Glutamatergic neuron (in vitro differentiated cells): ENCODE measurements around the gene LTBP2. TPM values are rescaled to one million over a fixed set of nuclear protein-coding genes. Genes with fewer than 3 reads are reported as not detected.

Source experiments
- DNase-seq: peaks from one replicate; pipeline ENCODE4 v3.0.0; 2022
- H3K27ac Mint-ChIP-seq: one replicate; pipeline ENCODE4 v1.8.0; 2020; ENCODE audit warnings: mild to moderate bottlenecking, mixed read lengths, inconsistent platforms; ENCODE audit not compliant: unreplicated experiment
- H3K27me3 Mint-ChIP-seq: one replicate; pipeline ENCODE4 v1.8.0; 2020; ENCODE audit warnings: mild to moderate bottlenecking, moderate library complexity, mixed read lengths, inconsistent platforms; ENCODE audit not compliant: unreplicated experiment
- H3K36me3 Mint-ChIP-seq: one replicate; pipeline ENCODE4 v1.8.0; 2020; ENCODE audit warnings: mild to moderate bottlenecking, mixed read lengths, inconsistent platforms; ENCODE audit not compliant: unreplicated experiment
- H3K4me1 Mint-ChIP-seq: one replicate; pipeline ENCODE4 v1.8.0; 2020; ENCODE audit warnings: mild to moderate bottlenecking, low read depth, mixed read lengths, inconsistent platforms; ENCODE audit not compliant: unreplicated experiment
- H3K4me3 Mint-ChIP-seq: one replicate; pipeline ENCODE4 v1.8.0; 2020; ENCODE audit warnings: mild to moderate bottlenecking, mixed read lengths, inconsistent platforms; ENCODE audit not compliant: unreplicated experiment
- H3K9me3 Mint-ChIP-seq: one replicate; pipeline ENCODE4 v1.8.0; 2020; ENCODE audit warnings: mild to moderate bottlenecking, moderate library complexity, mixed read lengths, inconsistent platforms; ENCODE audit not compliant: unreplicated experiment
- total RNA-seq: library from RNA; stranded (reverse); fragmentation: NEBNext Ultra II Directional; extraction: Animal tissue kit (Norgen Biotek cat#: 25700); gene quantifications from one replicate; pipeline ENCODE4 v1.2.1, GENCODE V29; 2021; ENCODE audit not compliant: unreplicated experiment
- TF ChIP-seq, protein P1 (sequence below): fragments of 200-600 bp; sonication (generic); IDR thresholded peaks from one replicate; pipeline ENCODE4 v1.5.0; 2021; ENCODE audit not compliant: partially characterized antibody, unreplicated experiment

LTBP2 gene
- total RNA-seq, 1 donor from 2014 or later, result 1.2 TPM

DNA sequence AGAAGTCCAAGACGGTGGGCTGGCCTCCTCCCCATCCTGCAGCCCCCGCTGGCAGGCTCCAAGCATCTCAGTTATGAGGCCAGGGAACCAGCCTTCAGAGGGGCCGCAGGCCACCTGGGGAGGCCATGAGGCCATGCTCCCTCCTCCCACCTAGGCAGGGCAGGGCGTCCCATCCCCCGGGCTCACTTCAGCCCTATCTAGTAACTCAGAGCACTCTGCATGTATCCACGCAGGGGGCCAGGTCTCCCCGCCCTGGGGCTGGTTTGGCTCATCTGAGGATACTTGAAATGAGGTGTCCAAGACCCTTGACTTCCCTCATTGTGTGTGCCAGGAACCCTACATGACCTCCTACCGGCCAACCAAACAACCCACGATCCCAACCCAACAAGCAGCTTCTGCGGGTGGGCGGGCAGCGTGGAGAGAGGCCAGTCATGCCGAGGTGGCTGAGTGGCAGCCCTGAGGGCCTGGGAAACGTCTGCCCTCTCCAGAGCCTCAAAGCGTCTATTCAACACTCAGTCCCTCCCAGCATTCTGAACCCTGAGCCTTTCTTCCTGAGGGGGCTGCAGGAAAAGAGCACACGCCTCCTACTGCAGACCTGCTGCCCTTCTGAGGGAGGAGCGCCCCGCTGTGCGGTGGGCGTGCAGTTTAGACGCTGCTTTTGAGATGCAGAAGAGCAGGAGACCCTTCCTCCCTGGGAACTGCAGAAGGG is 101.7 kb downstream of the LTBP2 start:
- peaks cover 7% of the 10 kb centered on the region for H3K9me3 Mint-ChIP-seq
- H3K27me3 Mint-ChIP-seq, result peaks cover 10% of the 10 kb centered on the region
- no peak overlapping the region for H3K27ac Mint-ChIP-seq
- TF ChIP-seq, protein P1, sequence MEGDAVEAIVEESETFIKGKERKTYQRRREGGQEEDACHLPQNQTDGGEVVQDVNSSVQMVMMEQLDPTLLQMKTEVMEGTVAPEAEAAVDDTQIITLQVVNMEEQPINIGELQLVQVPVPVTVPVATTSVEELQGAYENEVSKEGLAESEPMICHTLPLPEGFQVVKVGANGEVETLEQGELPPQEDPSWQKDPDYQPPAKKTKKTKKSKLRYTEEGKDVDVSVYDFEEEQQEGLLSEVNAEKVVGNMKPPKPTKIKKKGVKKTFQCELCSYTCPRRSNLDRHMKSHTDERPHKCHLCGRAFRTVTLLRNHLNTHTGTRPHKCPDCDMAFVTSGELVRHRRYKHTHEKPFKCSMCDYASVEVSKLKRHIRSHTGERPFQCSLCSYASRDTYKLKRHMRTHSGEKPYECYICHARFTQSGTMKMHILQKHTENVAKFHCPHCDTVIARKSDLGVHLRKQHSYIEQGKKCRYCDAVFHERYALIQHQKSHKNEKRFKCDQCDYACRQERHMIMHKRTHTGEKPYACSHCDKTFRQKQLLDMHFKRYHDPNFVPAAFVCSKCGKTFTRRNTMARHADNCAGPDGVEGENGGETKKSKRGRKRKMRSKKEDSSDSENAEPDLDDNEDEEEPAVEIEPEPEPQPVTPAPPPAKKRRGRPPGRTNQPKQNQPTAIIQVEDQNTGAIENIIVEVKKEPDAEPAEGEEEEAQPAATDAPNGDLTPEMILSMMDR, result no peak
- no peak overlapping the region for H3K4me3 Mint-ChIP-seq
- H3K36me3 Mint-ChIP-seq, result no peaks in the 10 kb centered on the region
- peak; percentile 15 for DNase-seq
- H3K4me1 Mint-ChIP-seq, result peaks cover 18% of the 10 kb centered on the region

DNA sequence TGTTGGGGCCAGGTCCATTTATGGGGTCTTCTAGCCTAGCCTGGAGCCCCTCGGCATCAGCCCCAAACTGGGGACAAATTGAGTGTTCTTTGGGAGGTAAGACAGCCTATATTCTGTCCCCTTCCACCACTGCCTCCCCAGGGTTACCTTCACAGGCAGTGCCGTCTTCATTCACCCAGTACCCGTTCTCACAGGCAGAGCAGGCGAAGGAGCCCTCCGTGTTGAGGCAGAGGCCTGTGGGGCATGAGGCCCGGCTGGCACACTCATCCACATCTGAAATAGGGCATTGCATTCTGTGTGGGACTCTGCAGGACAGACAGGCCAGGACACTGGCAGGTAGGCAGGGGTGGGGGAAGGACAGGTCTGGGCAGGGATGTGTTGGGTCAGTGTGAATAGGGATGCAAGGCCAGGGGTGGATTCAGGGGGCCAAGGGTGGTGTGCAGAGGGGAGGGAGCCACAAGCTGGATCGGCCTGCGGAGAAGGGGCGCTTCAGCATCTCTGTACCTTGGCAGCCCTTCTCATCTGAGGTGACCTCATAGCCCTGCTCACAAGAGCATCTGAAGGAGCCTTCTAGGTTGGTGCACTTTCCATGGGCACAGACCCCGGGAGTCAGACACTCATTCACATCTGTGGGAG is 102.3 kb downstream of the LTBP2 start:
- Mint-ChIP-seq H3K36me3 (no peaks in the 10 kb centered on the region), H3K9me3 (peaks cover 7% of the 10 kb centered on the region), H3K27me3 (peaks cover 10% of the 10 kb centered on the region), H3K4me3 (no peak overlapping the region), H3K4me1 (peaks cover 17% of the 10 kb centered on the region), H3K27ac (no peak overlapping the region)
- peak; percentile 9 for DNase-seq
- TF ChIP-seq, protein P1, result no peak

DNA sequence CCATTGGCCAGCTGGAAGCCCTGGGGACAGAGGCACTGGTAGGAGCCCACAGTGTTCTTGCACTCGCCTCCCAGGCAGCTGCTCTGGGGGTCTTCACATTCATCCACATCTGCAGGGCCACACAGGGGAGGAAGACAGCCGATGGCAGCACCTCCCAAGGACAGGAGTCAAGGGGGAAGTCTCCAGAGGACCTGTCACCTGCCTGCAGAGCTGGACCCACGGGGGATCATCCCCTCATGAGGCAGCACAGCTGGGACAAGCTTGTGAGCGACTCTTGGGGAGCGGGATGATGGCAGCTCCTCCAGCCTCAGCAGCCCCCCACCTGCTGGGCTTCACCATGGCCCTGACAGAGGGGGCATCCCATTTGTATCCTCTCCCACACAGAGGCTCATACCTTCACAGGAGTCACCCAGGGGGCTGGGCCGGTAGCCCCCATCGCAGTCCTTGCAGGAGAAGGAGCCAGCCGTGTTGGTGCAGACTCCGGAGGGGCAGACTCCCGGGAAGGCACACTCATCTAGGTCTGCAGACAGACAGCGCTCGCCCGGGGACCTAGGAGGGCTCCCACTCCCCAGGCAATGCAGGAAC is 103.1 kb downstream of the LTBP2 start:
- H3K4me3 Mint-ChIP-seq, result no peak overlapping the region
- DNase-seq, result no peak
- no peaks in the 10 kb centered on the region for H3K36me3 Mint-ChIP-seq
- H3K9me3 Mint-ChIP-seq, result peaks cover 7% of the 10 kb centered on the region
- H3K27ac Mint-ChIP-seq, result no peak overlapping the region
- peaks cover 13% of the 10 kb centered on the region for H3K4me1 Mint-ChIP-seq
- TF ChIP-seq, protein P1, result no peak
- H3K27me3 Mint-ChIP-seq, result peaks cover 10% of the 10 kb centered on the region

DNA sequence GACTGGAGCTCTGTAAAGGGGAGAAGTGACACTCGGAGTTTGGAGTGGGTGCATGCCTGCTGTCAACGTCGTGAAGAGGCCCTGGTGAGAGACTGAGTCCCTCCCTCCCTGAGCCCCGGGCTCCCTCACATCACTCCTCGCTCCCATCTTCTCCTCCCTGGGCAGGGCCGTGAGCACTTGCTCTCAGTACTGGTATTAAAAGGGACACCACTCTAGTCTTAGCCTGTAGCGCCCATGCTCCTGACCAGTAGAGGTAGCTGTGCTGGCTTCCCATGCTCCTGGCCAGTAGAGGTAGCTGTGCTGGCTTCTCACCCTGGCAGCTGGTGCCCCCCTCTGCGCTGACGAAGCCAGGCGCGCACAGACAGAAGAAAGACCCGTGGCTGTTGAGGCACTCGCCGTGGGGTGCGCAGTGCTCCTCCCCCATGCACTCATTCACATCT is 103.7 kb downstream of the LTBP2 start:
- H3K9me3 Mint-ChIP-seq, result peaks cover 7% of the 10 kb centered on the region
- H3K4me3 Mint-ChIP-seq, result no peak overlapping the region
- TF ChIP-seq, protein P1, result peak; percentile 20
- H3K27me3 Mint-ChIP-seq, result peaks cover 10% of the 10 kb centered on the region
- DNase-seq, result no peak
- peaks cover 13% of the 10 kb centered on the region for H3K4me1 Mint-ChIP-seq
- no peaks in the 10 kb centered on the region for H3K36me3 Mint-ChIP-seq
- H3K27ac Mint-ChIP-seq, result no peak overlapping the region

DNA sequence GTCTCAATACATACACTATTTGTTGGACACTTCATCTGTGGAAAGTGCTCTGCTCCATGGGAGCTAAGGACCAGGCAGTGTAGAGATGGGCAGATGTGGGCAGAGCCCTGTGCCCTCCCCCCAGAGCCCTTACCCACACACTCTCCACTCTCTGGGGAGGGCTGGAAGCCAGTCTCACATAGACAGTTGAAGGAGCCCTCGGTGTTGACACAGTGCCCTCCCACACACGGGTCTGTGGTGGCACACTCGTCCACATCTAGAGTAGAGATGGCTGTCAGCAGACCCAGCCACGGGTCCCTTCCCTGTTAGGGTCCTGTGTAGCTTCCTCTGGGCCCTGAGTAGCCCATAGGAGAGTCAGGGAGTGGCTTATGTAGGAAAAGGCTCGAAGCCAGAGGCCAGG is 104.2 kb downstream of the LTBP2 start:
- Mint-ChIP-seq H3K36me3 (no peaks in the 10 kb centered on the region), H3K27me3 (peaks cover 10% of the 10 kb centered on the region), H3K4me3 (no peak overlapping the region), H3K27ac (no peak overlapping the region), H3K4me1 (peaks cover 13% of the 10 kb centered on the region), H3K9me3 (peaks cover 7% of the 10 kb centered on the region)
- no peak for DNase-seq
- TF ChIP-seq, protein P1, result no peak
